HEK293T (cell line): ENCODE results near the gene DOCK2.

Experiments used
- CTCF ChIA-PET: fragments of 350-600 bp; formaldehyde crosslinking; extraction: SDS; loops from one replicate; lab custom pipeline; 2021; ENCODE audit warnings: antibody characterized with exemption, inconsistent platforms; lab: Yijun Ruan, JAX
- POLR2A ChIA-PET: fragments of 350-600 bp; formaldehyde crosslinking; extraction: SDS; loops from one replicate; lab custom pipeline; 2020; ENCODE audit warnings: antibody characterized with exemption, inconsistent platforms; lab: Yijun Ruan, JAX
- DNase-seq: peaks from one replicate; pipeline ENCODE4 v3.0.0; 2012; ENCODE audit warnings: mixed read lengths; ENCODE audit errors: extremely low spot score
- ARNT ChIP-seq: fragments of 450-650 bp; IDR thresholded peaks from 2 replicates; pipeline ENCODE4 v1.6.1; 2017; ENCODE audit warnings: mild to moderate bottlenecking
- BHLHE40 ChIP-seq: fragments of 450-650 bp; IDR thresholded peaks from 2 replicates; pipeline ENCODE4 v1.6.1; 2016; ENCODE audit warnings: mild to moderate bottlenecking, moderate library complexity, borderline replicate concordance
- CTBP1 ChIP-seq: fragments of 450-650 bp; IDR thresholded peaks from 2 replicates; pipeline ENCODE4 v1.6.1; 2016; ENCODE audit warnings: borderline replicate concordance
- ELF4 ChIP-seq: fragments of 450-650 bp; IDR thresholded peaks from 2 replicates; pipeline ENCODE4 v1.6.1; 2017; ENCODE audit warnings: antibody characterized with exemption
- FOXA1 ChIP-seq: fragments of 450-650 bp; IDR thresholded peaks from 2 replicates; pipeline ENCODE4 v1.6.1; 2016; ENCODE audit warnings: mild to moderate bottlenecking
- FOXK2 ChIP-seq: fragments of 450-650 bp; IDR thresholded peaks from 2 replicates; pipeline ENCODE4 v1.6.1; 2016; ENCODE audit warnings: mild to moderate bottlenecking
- FOXM1 ChIP-seq: fragments of 450-650 bp; IDR thresholded peaks from 2 replicates; pipeline ENCODE4 v1.6.1; 2017; ENCODE audit warnings: mild to moderate bottlenecking, borderline replicate concordance
- HDGF ChIP-seq: fragments of 450-650 bp; IDR thresholded peaks from 2 replicates; pipeline ENCODE4 v1.6.1; 2017; ENCODE audit warnings: antibody characterized with exemption, borderline replicate concordance
- L3MBTL2 ChIP-seq: fragments of 450-650 bp; conservative IDR thresholded peaks from 2 replicates; pipeline ENCODE4 v1.6.1; 2016; ENCODE audit warnings: mild to moderate bottlenecking
- LEF1 ChIP-seq: fragments of 450-650 bp; IDR thresholded peaks from 2 replicates; pipeline ENCODE4 v1.6.1; 2017; ENCODE audit warnings: mild to moderate bottlenecking, borderline replicate concordance
- NFRKB ChIP-seq: fragments of 450-650 bp; IDR thresholded peaks from 2 replicates; pipeline ENCODE4 v1.6.1; 2016; ENCODE audit warnings: mild to moderate bottlenecking, moderate library complexity
- PKNOX1 ChIP-seq: fragments of 450-650 bp; IDR thresholded peaks from 2 replicates; pipeline ENCODE4 v1.6.1; 2016
- SP1 ChIP-seq: fragments of 450-650 bp; IDR thresholded peaks from 2 replicates; pipeline ENCODE4 v1.6.1; 2017
- SUZ12 ChIP-seq: fragments of 450-650 bp; IDR thresholded peaks from 2 replicates; pipeline ENCODE4 v1.6.1; 2016; ENCODE audit warnings: mild to moderate bottlenecking
- TARDBP ChIP-seq: fragments of 450-650 bp; IDR thresholded peaks from 2 replicates; pipeline ENCODE4 v1.6.1; 2016
- ZNF384 ChIP-seq: fragments of 450-650 bp; IDR thresholded peaks from 2 replicates; pipeline ENCODE4 v1.6.1; 2016

DOCK2 gene

GRCh38 chr5:169712428-169712827 lies 75.4 kb downstream of the DOCK2 start:
- no peak for DNase-seq
- ChIA-PET POLR2A (no interaction called here), CTCF (no interaction called here)
- TF ChIP-seq ELF4 (no peak), NFRKB (no peak), BHLHE40 (no peak), ARNT (no peak), FOXM1 (no peak), FOXK2 (no peak), CTBP1 (no peak), HDGF (no peak), SUZ12 (no peak), TARDBP (no peak), LEF1 (no peak), SP1 (no peak), FOXA1 (no peak), L3MBTL2 (no peak), PKNOX1 (no peak), ZNF384 (no peak)

GRCh38 chr5:169716287-169716686 lies 79.2 kb downstream of the DOCK2 start:
- no peak for DNase-seq
- TF ChIP-seq ARNT (no peak), NFRKB (no peak), ZNF384 (no peak), CTBP1 (no peak), SP1 (no peak)
- ChIA-PET POLR2A (no interaction called here), CTCF (no interaction called here)

- ChIA-PET CTCF (no interaction called here), POLR2A (no interaction called here)
- no peak for TF ChIP-seq L3MBTL2
- TF ChIP-seq FOXA1 = no peak
- no peak for TF ChIP-seq BHLHE40
- TF ChIP-seq SUZ12 = no peak
- TF ChIP-seq ZNF384 = no peak
- TF ChIP-seq HDGF = no peak
- TF ChIP-seq FOXM1 = no peak
- TF ChIP-seq NFRKB = no peak
- no peak for TF ChIP-seq SP1
- TF ChIP-seq CTBP1 = no peak
- no peak for TF ChIP-seq TARDBP
- TF ChIP-seq ARNT = no peak
- no peak for TF ChIP-seq LEF1
- TF ChIP-seq ELF4 = no peak
- no peak for TF ChIP-seq PKNOX1
- TF ChIP-seq FOXK2 = no peak
- DNase-seq = no peak
Observed at GRCh38 chr5:169717288-169717687, 80.2 kb downstream of the DOCK2 start.

GRCh38 chr5:169719360-169720314 lies 82.6 kb downstream of the DOCK2 start:
- CTCF ChIA-PET = interaction anchor here (0.6 to 0.7 kb wide), 2 partner anchors 18 to 34 kb away, joined by 3 read pairs; no protein-coding TSS in a partner anchor
- no peak for DNase-seq
- POLR2A ChIA-PET = no interaction called here
- TF ChIP-seq NFRKB (no peak), FOXM1 (no peak), LEF1 (no peak), FOXA1 (no peak), L3MBTL2 (no peak), ARNT (no peak), CTBP1 (no peak), ELF4 (no peak)

GRCh38 chr5:169721771-169722170 lies 84.7 kb downstream of the DOCK2 start:
- ChIA-PET POLR2A (no interaction called here), CTCF (interaction anchor here (1.6 kb wide), 1 partner anchor 20 kb away, joined by 6 read pairs; no protein-coding TSS in a partner anchor)
- no peak for DNase-seq
- TF ChIP-seq BHLHE40 = no peak
- TF ChIP-seq ZNF384 = no peak
- TF ChIP-seq FOXM1 = no peak
- no peak for TF ChIP-seq SP1
- no peak for TF ChIP-seq PKNOX1
- no peak for TF ChIP-seq ARNT
- TF ChIP-seq ELF4 = no peak
- no peak for TF ChIP-seq SUZ12
- no peak for TF ChIP-seq HDGF
- no peak for TF ChIP-seq L3MBTL2
- TF ChIP-seq FOXA1 = no peak
- TF ChIP-seq NFRKB = no peak
- TF ChIP-seq LEF1 = no peak
- TF ChIP-seq FOXK2 = no peak
- no peak for TF ChIP-seq TARDBP
